ENCODE results near the gene IQGAP3. TPM values are rescaled to one million over a fixed set of nuclear protein-coding genes. Genes with fewer than 3 reads are reported as not detected.

The IQGAP3 gene
- total and polyA plus RNA-seq, 7 donors, result 0.55 to 11.2 (median 0.76) TPM; not detected in 1

GRCh38 chr1:156492013-156492590, 80.3 kb downstream of the IQGAP3 start:
- Histone ChIP-seq H3K36me3 (peaks cover 0 to 6% (median 0%) of the 10 kb centered on the region in 4 donors), H3K9me3 (no peaks in the 10 kb centered on the region), H3K4me3 (peak overlapping the region in 1 of 4 donors; percentile 24), H3K27ac (peak overlapping the region; percentile 98 to 100 (median 100)), H3K4me1 (peaks cover 0 to 100% (median 100%) of the 10 kb centered on the region in 4 donors), H3K27me3 (no peaks in the 10 kb centered on the region)
- intact Hi-C loops (cut with DNase I), result no loop called here
- 69 to 84% methylated on average over 6 of the region's 6 CpGs for WGBS, 2 donors
- TF ChIP-seq CTCF (IDR thresholded peaks at IDR 0.05), result no peak
- TF ChIP-seq POLR2AphosphoS5 (IDR thresholded peaks at IDR 0.05), result no peak
- no peak for TF ChIP-seq EP300 (IDR thresholded peaks at IDR 0.05)
- TF ChIP-seq POLR2A (IDR thresholded peaks at IDR 0.05), result no peak
- DNase-seq, result no peak

GRCh38 chr1:156491151-156491949, 81.0 kb downstream of the IQGAP3 start:
- no peak for DNase-seq
- H3K4me1 ChIP-seq, result peaks cover 0 to 100% (median 99%) of the 10 kb centered on the region in 4 donors
- H3K27ac ChIP-seq, result peak overlapping the region; percentile 98 to 100 (median 100)
- TF ChIP-seq CTCF (IDR thresholded peaks at IDR 0.05) (no peak), POLR2AphosphoS5 (IDR thresholded peaks at IDR 0.05) (no peak), EP300 (IDR thresholded peaks at IDR 0.05) (no peak), POLR2A (IDR thresholded peaks at IDR 0.05) (no peak)
- H3K36me3 ChIP-seq, result peaks cover 0 to 6% (median 0%) of the 10 kb centered on the region in 4 donors
- WGBS, 2 donors, result 71 to 88% methylated on average over 6 of the region's 6 CpGs
- no peaks in the 10 kb centered on the region for H3K27me3 ChIP-seq
- H3K4me3 ChIP-seq, result peak overlapping the region; percentile 0 to 41 (median 29)
- intact Hi-C loops (cut with DNase I), result no loop called here
- no peaks in the 10 kb centered on the region for H3K9me3 ChIP-seq

- TF ChIP-seq CTCF (IDR thresholded peaks at IDR 0.05) (peak in 3 of 4 experiments; percentile 20 to 66 (median 21)), POLR2A (IDR thresholded peaks at IDR 0.05) (no peak), POLR2AphosphoS5 (IDR thresholded peaks at IDR 0.05) (peak in 2 of 4 donors; percentile 25 to 49), EP300 (IDR thresholded peaks at IDR 0.05) (peak in 2 of 4 donors; percentile 55 to 63)
- 22 to 33% methylated on average over 10 of the region's 10 CpGs for WGBS, 2 donors
- intact Hi-C loops (cut with DNase I), result no loop called here
- peaks cover 0 to 6% (median 0%) of the 10 kb centered on the region in 4 donors for H3K36me3 ChIP-seq
- H3K4me3 ChIP-seq, result peak overlapping the region; percentile 0 to 41 (median 29)
- no peaks in the 10 kb centered on the region for H3K9me3 ChIP-seq
- peak overlapping the region; percentile 98 to 100 (median 100) for H3K27ac ChIP-seq
- peaks cover 0 to 100% (median 99%) of the 10 kb centered on the region in 4 donors for H3K4me1 ChIP-seq
- no peak for DNase-seq
- H3K27me3 ChIP-seq, result no peaks in the 10 kb centered on the region
These were observed 81.8 kb downstream of the IQGAP3 start for GRCh38 chr1:156490401-156491032.

- H3K36me3 ChIP-seq, result peaks cover 0 to 4% (median 0%) of the 10 kb centered on the region in 4 donors
- peak overlapping the region; percentile 98 to 100 (median 100) for H3K27ac ChIP-seq
- intact Hi-C loops (cut with DNase I), result no loop called here
- H3K27me3 ChIP-seq, result no peaks in the 10 kb centered on the region
- TF ChIP-seq POLR2A (IDR thresholded peaks at IDR 0.05), result no peak
- no peak for TF ChIP-seq CTCF (IDR thresholded peaks at IDR 0.05)
- no peak for TF ChIP-seq EP300 (IDR thresholded peaks at IDR 0.05)
- TF ChIP-seq POLR2AphosphoS5 (IDR thresholded peaks at IDR 0.05), result no peak
- WGBS, 2 donors, result 42 to 65% methylated on average over 7 of the region's 7 CpGs
- peaks cover 0 to 100% (median 99%) of the 10 kb centered on the region in 4 donors for H3K4me1 ChIP-seq
- peak overlapping the region in 3 of 4 donors; percentile 26 to 41 (median 32) for H3K4me3 ChIP-seq
- DNase-seq, result no peak
- no peaks in the 10 kb centered on the region for H3K9me3 ChIP-seq
These were observed 82.5 kb downstream of the IQGAP3 start for GRCh38 chr1:156489935-156490293.

Measured in sigmoid colon (tissue), 7 donors.